SU-DHL-6 (cell line): ENCODE measurements around the gene OSGEP.

Source experiments
- H2AFZ ChIP-seq: fragments of 200-600 bp; sonication (generic); 2 replicates; pipeline ENCODE4 v1.6.1; 2014; ENCODE audit warnings: low read depth, mild to moderate bottlenecking, moderate library complexity, mixed read lengths, antibody characterized with exemption, low read length; ENCODE audit not compliant: severe bottlenecking
- H3F3A ChIP-seq: fragments of 200-600 bp; shearing (Covaris generic); 2 replicates; pipeline ENCODE4 v1.6.0; 2016; ENCODE audit warnings: antibody characterized with exemption, mild to moderate bottlenecking; ENCODE audit not compliant: insufficient read depth
- H3K27ac ChIP-seq: fragments of 200-600 bp; sonication (generic); 2 replicates; pipeline ENCODE4 v1.5.1; 2016; ENCODE audit warnings: low read depth, mild to moderate bottlenecking, low read length, moderate library complexity, mixed read lengths
- H3K27me3 ChIP-seq: fragments of 200-600 bp; sonication (generic), shearing (Covaris generic); 2 replicates; pipeline ENCODE4 v1.6.0; 2014; ENCODE audit warnings: mild to moderate bottlenecking, low read length
- H3K36me3 ChIP-seq: fragments of 200-600 bp; sonication (generic); 2 replicates; pipeline ENCODE4 v1.6.1; 2014; ENCODE audit warnings: mild to moderate bottlenecking, low read length, mixed read lengths
- H3K4me2 ChIP-seq: fragments of 300-600, 200-600 bp; shearing (Covaris generic), sonication (generic); 2 replicates; pipeline ENCODE4 v1.6.0; 2014; ENCODE audit warnings: low read length, low read depth, mild to moderate bottlenecking; ENCODE audit not compliant: poor library complexity, severe bottlenecking
- H3K4me3 ChIP-seq: fragments of 200-600 bp; sonication (generic); 2 replicates; pipeline ENCODE4 v1.5.1; 2014; ENCODE audit warnings: antibody characterized with exemption, low read length, mild to moderate bottlenecking, mixed read lengths; ENCODE audit not compliant: insufficient read depth, poor library complexity, severe bottlenecking
- H3K79me2 ChIP-seq: fragments of 200-600 bp; sonication (generic); 2 replicates; pipeline ENCODE4 v1.6.1; 2014; ENCODE audit warnings: mild to moderate bottlenecking, low read length, moderate library complexity; ENCODE audit not compliant: insufficient read depth
- H3K9ac ChIP-seq: fragments of 200-600 bp; sonication (generic); 2 replicates; pipeline ENCODE4 v1.7.0; 2014; ENCODE audit warnings: mild to moderate bottlenecking, low read length
- H3K9me2 ChIP-seq: fragments of 200-600 bp; sonication (generic); replicated peaks from 2 replicates; pipeline ENCODE4 v1.6.1; 2014; ENCODE audit warnings: low read length; ENCODE audit not compliant: insufficient read depth
- H3K9me3 ChIP-seq: fragments of 200-600 bp; sonication (generic); 2 replicates; pipeline ENCODE4 v1.6.1; 2014; ENCODE audit warnings: low read length, mixed read lengths; ENCODE audit not compliant: insufficient read depth
- H4K20me1 ChIP-seq: fragments of 200-600 bp; sonication (generic); 2 replicates; pipeline ENCODE4 v1.6.1; 2014; ENCODE audit warnings: low read depth, mild to moderate bottlenecking, antibody characterized with exemption, low read length, moderate library complexity, mixed read lengths
- CTCF ChIP-seq: fragments of 200-600 bp; sonication (generic); IDR thresholded peaks from one replicate; pipeline ENCODE4 v1.5.1; 2017; ENCODE audit warnings: antibody characterized with exemption, mild to moderate bottlenecking, low read length, moderate library complexity; ENCODE audit not compliant: insufficient read depth, poor library complexity, severe bottlenecking
- EZH2phosphoT487 ChIP-seq: fragments of 200-600 bp; sonication (generic), shearing (Covaris generic); conservative IDR thresholded peaks from 2 replicates; pipeline ENCODE4 v1.6.1; 2018; ENCODE audit warnings: mild to moderate bottlenecking, antibody characterized with exemption, low read length, moderate library complexity, mixed read lengths

OSGEP gene

GRCh38 chr14:20400589-20400964 is 54.0 kb downstream of the OSGEP start:
- Histone ChIP-seq H3K4me2 (no peak overlapping the region), H3K9me3 (no peaks in the 10 kb centered on the region), H3F3A (no peaks in the 10 kb centered on the region), H4K20me1 (no peaks in the 10 kb centered on the region), H3K36me3 (no peaks in the 10 kb centered on the region; the same call in 1 of the 2 replicates), H3K9me2 (no peaks in the 10 kb centered on the region), H3K4me3 (no peak overlapping the region), H3K79me2 (no peaks in the 10 kb centered on the region), H3K9ac (no peak overlapping the region), H3K27ac (no peak overlapping the region), H3K27me3 (no peaks in the 10 kb centered on the region), H2AFZ (no peak overlapping the region)
- TF ChIP-seq CTCF (no peak), EZH2phosphoT487 (no peak)

GRCh38 chr14:20397511-20397910 is 57.1 kb downstream of the OSGEP start:
- H2AFZ ChIP-seq, result no peak overlapping the region
- no peak overlapping the region for H3K27ac ChIP-seq
- peaks cover 2% of the 10 kb centered on the region; the same call in 1 of the 2 replicates for H3K36me3 ChIP-seq
- no peaks in the 10 kb centered on the region for H3K9me3 ChIP-seq
- no peak overlapping the region for H3K4me2 ChIP-seq
- H3F3A ChIP-seq, result no peaks in the 10 kb centered on the region
- no peak overlapping the region for H3K4me3 ChIP-seq
- H3K27me3 ChIP-seq, result no peaks in the 10 kb centered on the region
- no peak overlapping the region for H3K9ac ChIP-seq
- H3K79me2 ChIP-seq, result no peaks in the 10 kb centered on the region
- no peaks in the 10 kb centered on the region for H3K9me2 ChIP-seq
- H4K20me1 ChIP-seq, result no peaks in the 10 kb centered on the region
- no peak for TF ChIP-seq EZH2phosphoT487
